ENCODE data around the gene TMIE.

DNA sequence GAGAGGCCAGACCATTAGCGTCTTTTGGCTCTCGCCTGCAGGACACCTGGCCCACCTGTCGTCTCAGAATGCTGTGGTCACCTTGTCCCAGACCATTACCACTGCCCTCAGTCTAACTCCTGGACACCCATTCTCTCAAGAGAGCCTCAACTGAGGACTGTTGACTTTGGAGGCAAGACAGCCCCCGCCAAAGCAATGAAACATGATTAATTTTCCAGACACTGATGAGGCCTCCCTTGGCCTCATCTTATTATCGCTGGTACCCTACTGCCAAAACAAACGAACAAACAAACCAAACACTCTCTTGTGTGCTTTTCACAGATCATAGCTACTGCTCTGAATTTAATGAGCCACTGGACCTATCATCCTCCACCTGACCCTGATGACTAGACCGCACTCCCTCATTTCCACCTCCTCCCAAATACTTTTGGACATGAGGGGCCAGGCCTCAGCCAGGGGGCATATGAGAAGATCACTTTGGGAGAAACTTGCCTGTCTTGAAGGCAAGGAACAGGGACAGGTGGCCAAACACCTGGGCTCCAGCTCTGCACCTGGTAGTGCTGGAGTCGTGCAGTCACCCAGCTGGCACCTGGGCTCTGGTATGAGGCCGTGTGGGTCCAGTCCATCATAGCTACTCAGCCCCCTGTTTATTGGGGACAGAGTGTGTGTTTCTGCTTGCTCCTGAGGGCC, 35.3 kb upstream of the TMIE start:
- TF ChIP-seq, protein P1, sequence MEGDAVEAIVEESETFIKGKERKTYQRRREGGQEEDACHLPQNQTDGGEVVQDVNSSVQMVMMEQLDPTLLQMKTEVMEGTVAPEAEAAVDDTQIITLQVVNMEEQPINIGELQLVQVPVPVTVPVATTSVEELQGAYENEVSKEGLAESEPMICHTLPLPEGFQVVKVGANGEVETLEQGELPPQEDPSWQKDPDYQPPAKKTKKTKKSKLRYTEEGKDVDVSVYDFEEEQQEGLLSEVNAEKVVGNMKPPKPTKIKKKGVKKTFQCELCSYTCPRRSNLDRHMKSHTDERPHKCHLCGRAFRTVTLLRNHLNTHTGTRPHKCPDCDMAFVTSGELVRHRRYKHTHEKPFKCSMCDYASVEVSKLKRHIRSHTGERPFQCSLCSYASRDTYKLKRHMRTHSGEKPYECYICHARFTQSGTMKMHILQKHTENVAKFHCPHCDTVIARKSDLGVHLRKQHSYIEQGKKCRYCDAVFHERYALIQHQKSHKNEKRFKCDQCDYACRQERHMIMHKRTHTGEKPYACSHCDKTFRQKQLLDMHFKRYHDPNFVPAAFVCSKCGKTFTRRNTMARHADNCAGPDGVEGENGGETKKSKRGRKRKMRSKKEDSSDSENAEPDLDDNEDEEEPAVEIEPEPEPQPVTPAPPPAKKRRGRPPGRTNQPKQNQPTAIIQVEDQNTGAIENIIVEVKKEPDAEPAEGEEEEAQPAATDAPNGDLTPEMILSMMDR (IDR thresholded peaks at IDR 0.05) = no peak
- TF ChIP-seq POLR2AphosphoS5 (IDR thresholded peaks at IDR 0.05) = no peak
